GM12878 (cell line): ENCODE measurements around the gene ZNF189. TPM values are rescaled to one million over a fixed set of nuclear protein-coding genes. Genes with fewer than 3 reads are reported as not detected.

Experiments used
- ATAC-seq: fragments of 200-7000 bp; cut with Tn5 transposase; 3 replicates; pipeline ENCODE4 v1.9.1; 2020; ENCODE audit warnings: mild to moderate bottlenecking, moderate library complexity
- BruUV-seq: library from RNA; stranded (reverse); fragments of 400-500 nt; replicated peaks from 2 replicates; lab custom pipeline; 2021; lab: Mats Ljungman, UMichigan
- CTCF ChIA-PET: fragments of 300-600 bp; sonication (Branson Sonifier 250); formaldehyde crosslinking; extraction: SDS; loops from one replicate; lab custom pipeline; 2021; ENCODE audit warnings: inconsistent platforms; lab: Yijun Ruan, JAX
- POLR2A ChIA-PET: fragments of 350-600 bp; formaldehyde crosslinking; extraction: SDS; loops from one replicate; lab custom pipeline; 2021; ENCODE audit warnings: inconsistent platforms; lab: Charles Lee
- RAD21 ChIA-PET: fragments of 300-600 bp; sonication (Branson Sonifier 250); formaldehyde crosslinking; loops from one replicate; lab custom pipeline; 2023; ENCODE audit warnings: antibody characterized with exemption; ENCODE audit not compliant: unreplicated experiment; lab: Charles Lee
- SMC1A ChIA-PET: fragments of 300-600 bp; sonication (Branson Sonifier 250); formaldehyde crosslinking; loops from one replicate; lab custom pipeline; 2023; ENCODE audit not compliant: unreplicated experiment, uncharacterized antibody; lab: Charles Lee
- DNase-seq: peaks from one replicate; pipeline ENCODE4 v3.0.0-alpha.2; 2011; ENCODE audit warnings: low read depth, low spot score
- FAIRE-seq: peaks from 3 replicates; lab custom pipeline; 2011; peaks lifted over from hg19 to GRCh38; lab: Jason Lieb, UNC
- H2AFZ ChIP-seq: 2 replicates; pipeline ENCODE4 v1.6.0; 2011; ENCODE audit warnings: low read depth, low read length, control low read depth; ENCODE audit not compliant: control insufficient read depth
- H3K27ac ChIP-seq: 2 replicates; pipeline ENCODE4 v1.5.1; 2011; ENCODE audit warnings: control low read depth; ENCODE audit not compliant: control insufficient read depth, insufficient read depth
- H3K27me3 ChIP-seq, 2 experiments: replicated peaks in 1 of 2; 2 replicates each; pipeline versions ENCODE4 v1.6.0 to v1.6.1; 2011; ENCODE audit warnings: low read length in 1 of 2; ENCODE audit not compliant: control insufficient read depth in 2 of 2, insufficient read depth in 2 of 2
- H3K36me3 ChIP-seq, 2 experiments: 2 replicates each; pipeline ENCODE4 v1.5.1; 2011; ENCODE audit warnings: low read length in 1 of 2; ENCODE audit not compliant: control insufficient read depth in 2 of 2, insufficient read depth in 2 of 2
- H3K4me1 ChIP-seq: 2 replicates; pipeline ENCODE4 v1.6.1; 2011; ENCODE audit warnings: mild to moderate bottlenecking, low read length, moderate library complexity, mixed read lengths; ENCODE audit not compliant: control insufficient read depth, insufficient read depth
- H3K4me2 ChIP-seq: 2 replicates; pipeline ENCODE4 v1.6.0; 2011; ENCODE audit warnings: control low read depth; ENCODE audit not compliant: control insufficient read depth, insufficient read depth
- H3K4me3 ChIP-seq: fragments of 200-600 bp; sonication (generic); 2 replicates; pipeline ENCODE4 v1.5.1; 2016
- H3K79me2 ChIP-seq: 2 replicates; pipeline ENCODE4 v1.6.0; 2011; ENCODE audit warnings: low read length; ENCODE audit not compliant: control insufficient read depth, insufficient read depth
- H3K9ac ChIP-seq: 2 replicates; pipeline ENCODE4 v1.8.0; 2011; ENCODE audit warnings: low read length, control low read depth, mixed read lengths; ENCODE audit not compliant: control insufficient read depth, insufficient read depth
- H3K9me3 ChIP-seq: replicated peaks from 3 replicates; pipeline ENCODE4 v1.5.1; 2011; ENCODE audit warnings: mild to moderate bottlenecking, low read length; ENCODE audit not compliant: control insufficient read depth, insufficient read depth
- H4K20me1 ChIP-seq: 2 replicates; pipeline ENCODE4 v1.6.0; 2011; ENCODE audit not compliant: control insufficient read depth, insufficient read depth
- BCL11A ChIP-seq: IDR thresholded peaks from 2 replicates; pipeline ENCODE4 v1.6.1; 2011; ENCODE audit warnings: low read depth, low read length
- CBX5 ChIP-seq: sonication (generic); IDR thresholded peaks from 2 replicates; pipeline ENCODE4 v1.6.1; 2016; ENCODE audit warnings: low read depth, moderate library complexity, mild to moderate bottlenecking, inconsistent platforms
- IKZF2 ChIP-seq, 2 experiments: fragments of 450-650 bp; IDR thresholded peaks; 2 replicates each; pipeline ENCODE4 v1.6.1; 2017; ENCODE audit warnings: mild to moderate bottlenecking in 2 of 2, moderate library complexity in 2 of 2
- MLLT1 ChIP-seq: fragments of 450-650 bp; IDR thresholded peaks from 2 replicates; pipeline ENCODE4 v1.6.1; 2016; ENCODE audit warnings: mild to moderate bottlenecking
- PAX5 ChIP-seq: IDR thresholded peaks from 2 replicates; pipeline ENCODE4 v1.6.1; 2011; ENCODE audit warnings: low read depth, low read length, borderline replicate concordance
- PBX3 ChIP-seq: IDR thresholded peaks from 2 replicates; pipeline ENCODE4 v1.6.1; 2011; ENCODE audit warnings: mild to moderate bottlenecking, low read depth, low read length, moderate library complexity; ENCODE audit not compliant: insufficient replicate concordance
- PML ChIP-seq: IDR thresholded peaks from 2 replicates; pipeline ENCODE4 v1.6.1; 2012; ENCODE audit warnings: low read length, inconsistent platforms
- SRF ChIP-seq, 2 experiments: IDR thresholded peaks; 2 replicates each; pipeline ENCODE4 v1.6.1; 2011; ENCODE audit warnings: low read depth in 2 of 2, low read length in 2 of 2, mild to moderate bottlenecking in 1 of 2, moderate library complexity in 1 of 2
- WRNIP1 ChIP-seq: IDR thresholded peaks from 2 replicates; pipeline ENCODE4 v1.6.1; 2011; ENCODE audit warnings: low read depth, low read length, improper control_type of control experiment, borderline replicate concordance
- ZNF622 ChIP-seq: fragments of 450-650 bp; IDR thresholded peaks from 2 replicates; pipeline ENCODE4 v1.6.1; 2017; ENCODE audit warnings: mild to moderate bottlenecking, inconsistent platforms
- ZNF687 ChIP-seq: fragments of 450-650 bp; IDR thresholded peaks from 2 replicates; pipeline ENCODE4 v1.6.1; 2017; ENCODE audit warnings: mild to moderate bottlenecking, moderate library complexity
- WGBS: methylation state at CpG from one replicate; pipeline ENCODE4 v1.1.6; 2016; ENCODE audit warnings: low lambda C conversion rate; ENCODE audit not compliant: insufficient replicate concordance, insufficient coverage; ENCODE audit errors: missing lambda C conversion rate; 5-methylcytosine and 5-hydroxymethylcytosine counted together
- in situ Hi-C: fragments of 300-500 bp; cut with MboI; formaldehyde crosslinking; loops from 9 replicates; pipeline ENCODE4 v1.14.3; 2018; ENCODE audit warnings: mixed read lengths
- intact Hi-C: fragments of 100-400 bp; cut with micrococcal nuclease; formaldehyde crosslinking; loops from one replicate; pipeline ENCODE4 v1.14.2; 2022; ENCODE audit not compliant: unreplicated experiment
- polyA plus RNA-seq, 11 experiments: library from polyadenylated mRNA; depleted of rRNA in 4 of 11; unstranded in 6 of 11; stranded (reverse) in 5 of 11; fragments of >200 nt; fragmentation: Nextera tagmentation in 4 of 11; fragmentation: Illumina TruSeq in 1 of 11; extraction: Ambion mirVana in 4 of 11; extraction: Trizol in 1 of 11; gene quantifications; 1 replicate in 1 of 11; 2 replicates in 10 of 11; pipeline versions ENCODE4 v1.2.1 to v1.2.3, GENCODE V29; 2011 to 2016; ENCODE audit warnings: inconsistent platforms in 2 of 11, missing spikeins in 2 of 11, low read depth in 1 of 11
- total RNA-seq, 4 experiments: library from RNA; depleted of rRNA in 3 of 4; stranded (reverse); fragments of >200 nt in 3 of 4; fragmentation: Illumina TruSeq in 1 of 4; extraction: Trizol in 1 of 4; gene quantifications; 2 replicates each; pipeline versions ENCODE4 v1.2.1 to v1.2.3, GENCODE V29; 2013 to 2021

ZNF189 gene
- total and polyA plus RNA-seq, 10 of the 15 experiments (the other 5 are each of a cell fraction or from before 2014, with no cell fraction given), result 3.1 to 12.3 (median 7.4) TPM

GRCh38 chr9:101409079-101409477 lies 10.4 kb downstream of the ZNF189 start:
- Histone ChIP-seq H2AFZ (no peak overlapping the region), H4K20me1 (no peaks in the 10 kb centered on the region), H3K4me3 (no peak overlapping the region), H3K9ac (no peak overlapping the region), H3K4me2 (no peak overlapping the region), H3K9me3 (peaks cover 36% of the 10 kb centered on the region)
- ChIA-PET SMC1A (interaction anchor here (1.0 to 1.5 kb wide), 4 partner anchors 10 to 42 kb away, joined by 3 to 5 read pairs (median 4); no protein-coding TSS in a partner anchor), CTCF (interaction anchor here (1.0 kb wide), 1 partner anchor 20 kb away, joined by 4 read pairs; no protein-coding TSS in a partner anchor)
- BruUV-seq, result no TSS peak
- intact Hi-C loops, result no loop called here
- TF ChIP-seq CBX5, result peak; percentile 65; the same call in 1 of the 2 replicates
- 0 out of 2 replicates have a peak, but pooled peaks have one; percentile 21 for TF ChIP-seq PML
- no peak for TF ChIP-seq PBX3
- TF ChIP-seq, all 136 proteins: peak for 2
- no peaks in the 10 kb centered on the region for H3K27me3 ChIP-seq
- H3K4me1 ChIP-seq, result no peaks in the 10 kb centered on the region
- ChIA-PET POLR2A (interaction anchor here (0.6 to 0.9 kb wide), 2 partner anchors 12 to 23 kb away, joined by 3 read pairs; no protein-coding TSS in a partner anchor), RAD21 (interaction anchor here (2.2 kb wide), 1 partner anchor 10 kb away, joined by 6 read pairs; the partner anchor contains the start of genes MRPL50 and ZNF189)
- WGBS, result 98% methylated on average over 4 of the region's 4 CpGs
- FAIRE-seq, result no peak
- peaks cover 6 to 26% of the 10 kb centered on the region in 2 experiments for H3K36me3 ChIP-seq
- no peak overlapping the region for H3K27ac ChIP-seq
- in situ Hi-C loops, result no loop called here
- DNase-seq, result no peak
- no peak for ATAC-seq
- H3K79me2 ChIP-seq, result no peaks in the 10 kb centered on the region

- H3K27ac ChIP-seq, result no peak overlapping the region
- H3K79me2 ChIP-seq, result no peaks in the 10 kb centered on the region
- no peak overlapping the region for H3K9ac ChIP-seq
- H3K4me1 ChIP-seq, result no peaks in the 10 kb centered on the region
- CTCF ChIA-PET, result interaction anchor here (1.3 to 1.7 kb wide), 2 partner anchors 12 to 28 kb away, joined by 3 to 5 read pairs; no protein-coding TSS in a partner anchor
- ATAC-seq (no peak), DNase-seq (no peak), FAIRE-seq (no peak)
- intact Hi-C loops (no loop called here), in situ Hi-C loops (no loop called here)
- RAD21 ChIA-PET, result no interaction called here
- no peaks in the 10 kb centered on the region for H3K27me3 ChIP-seq
- SMC1A ChIA-PET, result no interaction called here
- H3K9me3 ChIP-seq, result peaks cover 4% of the 10 kb centered on the region
- H3K4me3 ChIP-seq, result no peak overlapping the region
- no peaks in the 10 kb centered on the region for H3K36me3 ChIP-seq
- POLR2A ChIA-PET, result no interaction called here
- H3K4me2 ChIP-seq, result no peak overlapping the region
- no peak overlapping the region for H2AFZ ChIP-seq
- no TSS peak for BruUV-seq
- no peaks in the 10 kb centered on the region for H4K20me1 ChIP-seq
- no peak for TF ChIP-seq PAX5
- TF ChIP-seq MLLT1, result no peak
- no peak for TF ChIP-seq IKZF2 (IDR thresholded peaks at IDR 0.05)
- no peak for TF ChIP-seq SRF (IDR thresholded peaks at IDR 0.05; ENCODE audit: low read depth in 2 of 2, low read length in 2 of 2)
- TF ChIP-seq ZNF622, result no peak
- no peak for TF ChIP-seq BCL11A
- no peak for TF ChIP-seq ZNF687
- TF ChIP-seq WRNIP1, result no peak
Observed at GRCh38 chr9:101414839-101415238, 16.2 kb downstream of the ZNF189 start.
